Caco-2 (cell line): ENCODE results near the gene RUNX2. TPM values are rescaled to one million over a fixed set of nuclear protein-coding genes. Genes with fewer than 3 reads are reported as not detected.

Source experiments
- BruUV-seq: library from RNA; stranded (reverse); fragments of 400-500 nt; replicated peaks from 2 replicates; lab custom pipeline; 2021; lab: Mats Ljungman, UMichigan
- CTCF ChIA-PET: fragments of 300-600 bp; sonication (Branson Sonifier 250); formaldehyde crosslinking; loops from one replicate; lab custom pipeline; 2022; ENCODE audit warnings: antibody characterized with exemption; lab: Charles Lee
- POLR2A ChIA-PET: fragments of 300-600 bp; sonication (Branson Sonifier 250); formaldehyde crosslinking; loops from one replicate; lab custom pipeline; 2022; ENCODE audit warnings: antibody characterized with exemption; lab: Charles Lee
- DNase-seq, 2 experiments: peaks; one replicate each; pipeline versions ENCODE4 v3.0.0 to v3.0.0-alpha.2; 2020 to 2022
- H3K27me3 ChIP-seq: replicated peaks from 2 replicates; pipeline ENCODE4 v1.6.0; 2011; ENCODE audit warnings: low read length; ENCODE audit not compliant: control insufficient read depth, insufficient read depth
- H3K36me3 ChIP-seq: 2 replicates; pipeline ENCODE4 v1.5.1; 2011; ENCODE audit warnings: low read length; ENCODE audit not compliant: control insufficient read depth, insufficient read depth
- H3K4me1 ChIP-seq: fragments of 250-450 bp; sonication (Bioruptor Pico); 2 replicates; pipeline ENCODE4 v1.5.1; 2020; ENCODE audit warnings: mild to moderate bottlenecking
- H3K4me3 ChIP-seq: 2 replicates; pipeline ENCODE4 v1.5.1; 2011; ENCODE audit warnings: low read depth, mild to moderate bottlenecking, control low read depth, low read length
- H3K9me3 ChIP-seq: fragments of 250-450 bp; sonication (Bioruptor Pico); 2 replicates; pipeline ENCODE4 v1.5.1; 2020; ENCODE audit warnings: mild to moderate bottlenecking, moderate library complexity
- H3K27ac Mint-ChIP-seq: one replicate; pipeline ENCODE4 v1.8.0; 2022; ENCODE audit warnings: mixed read lengths; ENCODE audit not compliant: unreplicated experiment
- H3K27me3 Mint-ChIP-seq: one replicate; pipeline ENCODE4 v1.8.0; 2022; ENCODE audit warnings: mixed read lengths; ENCODE audit not compliant: insufficient read depth, unreplicated experiment
- H3K36me3 Mint-ChIP-seq: one replicate; pipeline ENCODE4 v1.8.0; 2022; ENCODE audit warnings: mild to moderate bottlenecking, mixed read lengths; ENCODE audit not compliant: insufficient read depth, unreplicated experiment
- H3K4me1 Mint-ChIP-seq: one replicate; pipeline ENCODE4 v1.8.0; 2022; ENCODE audit warnings: low read depth, mixed read lengths; ENCODE audit not compliant: unreplicated experiment
- H3K4me3 Mint-ChIP-seq: one replicate; pipeline ENCODE4 v1.8.0; 2022; ENCODE audit warnings: mild to moderate bottlenecking, moderate library complexity, mixed read lengths; ENCODE audit not compliant: unreplicated experiment
- H3K9me3 Mint-ChIP-seq: one replicate; pipeline ENCODE4 v1.8.0; 2022; ENCODE audit warnings: mixed read lengths; ENCODE audit not compliant: unreplicated experiment
- CTCF ChIP-seq, 2 experiments: fragments of 200-600 bp in 1 of 2; IDR thresholded peaks; 1 replicate in 1 of 2; 2 replicates in 1 of 2; pipeline versions ENCODE4 v1.5.1 to v1.8.0; 2011 to 2022; ENCODE audit warnings: antibody characterized with exemption in 1 of 2, control low read depth in 1 of 2, inconsistent platforms in 1 of 2, low read depth in 1 of 2, low read length in 1 of 2, mild to moderate bottlenecking in 1 of 2, moderate library complexity in 1 of 2; ENCODE audit not compliant: insufficient read depth in 1 of 2, severe bottlenecking in 1 of 2, unreplicated experiment in 1 of 2
- intact Hi-C: fragments of 100-400 bp; cut with micrococcal nuclease; formaldehyde crosslinking; loops from one replicate; pipeline ENCODE4 v1.10.0; 2022; ENCODE audit not compliant: unreplicated experiment
- total RNA-seq: library from RNA; stranded (reverse); gene quantifications from 2 replicates; pipeline ENCODE4 v1.2.3, GENCODE V29; 2022

RUNX2 gene
- total RNA-seq, 1 experiment from 2014 or later: not detected

GRCh38 chr6:45566882-45567281, 238.8 kb downstream of the RUNX2 start:
- no TSS peak for BruUV-seq
- no peaks in the 10 kb centered on the region for H3K9me3 ChIP-seq
- H3K4me3 ChIP-seq: no peak overlapping the region
- TF ChIP-seq CTCF (IDR thresholded peaks at IDR 0.05; ENCODE audit: insufficient read depth in 1 of 2, low read depth in 1 of 2, low read length in 1 of 2, severe bottlenecking in 1 of 2, unreplicated experiment in 1 of 2): no peak
- Mint-ChIP-seq H3K4me1 (peaks cover 26% of the 10 kb centered on the region), H3K27ac (peak overlapping the region; percentile 77), H3K4me3 (peak overlapping the region; percentile 17), H3K9me3 (peaks cover 16% of the 10 kb centered on the region), H3K36me3 (no peaks in the 10 kb centered on the region), H3K27me3 (no peaks in the 10 kb centered on the region)
- H3K27me3 ChIP-seq: no peaks in the 10 kb centered on the region
- DNase-seq: peak; percentile 69 to 77
- intact Hi-C loops: no loop called here
- CTCF ChIA-PET: no interaction called here
- H3K36me3 ChIP-seq: no peaks in the 10 kb centered on the region
- H3K4me1 ChIP-seq: peaks cover 22% of the 10 kb centered on the region
- POLR2A ChIA-PET: interaction anchor here (0.6 kb wide), 1 partner anchor 121 kb away, joined by 3 read pairs; no protein-coding TSS in a partner anchor

DNA sequence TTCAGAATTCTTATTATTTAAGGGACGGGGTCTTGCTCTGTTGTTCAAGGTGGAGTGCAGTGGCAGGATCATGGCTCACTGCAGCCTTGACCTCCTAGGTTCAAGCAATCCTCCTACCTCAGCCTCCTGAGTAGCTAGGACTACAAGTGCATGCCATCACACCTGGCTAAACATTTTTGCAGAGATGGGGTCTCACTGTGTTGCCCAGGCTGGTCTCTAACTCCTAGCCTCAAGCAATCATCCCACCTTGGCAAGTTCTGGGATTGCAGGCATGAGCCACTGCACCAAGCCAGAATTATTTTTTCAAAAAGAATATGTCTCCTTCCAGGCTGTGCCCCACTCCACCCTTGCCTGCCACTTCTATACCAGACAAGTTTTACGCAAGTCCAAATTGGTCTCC, 239.7 kb downstream of the RUNX2 start:
- intact Hi-C loops: no loop called here
- CTCF ChIA-PET: no interaction called here

GRCh38 chr6:45568626-45569025, 240.5 kb downstream of the RUNX2 start:
- no TSS peak for BruUV-seq
- H3K27me3 Mint-ChIP-seq: no peaks in the 10 kb centered on the region
- intact Hi-C loops: no loop called here
- no peaks in the 10 kb centered on the region for H3K9me3 ChIP-seq
- CTCF ChIA-PET: no interaction called here
- peaks cover 22% of the 10 kb centered on the region for H3K4me1 ChIP-seq
- H3K4me1 Mint-ChIP-seq: peaks cover 26% of the 10 kb centered on the region
- no peak overlapping the region for H3K4me3 ChIP-seq
- POLR2A ChIA-PET: no interaction called here
- no peak for DNase-seq
- H3K36me3 ChIP-seq: no peaks in the 10 kb centered on the region
- TF ChIP-seq CTCF (IDR thresholded peaks at IDR 0.05; ENCODE audit: insufficient read depth in 1 of 2, low read depth in 1 of 2, low read length in 1 of 2, severe bottlenecking in 1 of 2, unreplicated experiment in 1 of 2): no peak
- no peaks in the 10 kb centered on the region for H3K36me3 Mint-ChIP-seq
- no peak overlapping the region for H3K27ac Mint-ChIP-seq
- peaks cover 16% of the 10 kb centered on the region for H3K9me3 Mint-ChIP-seq
- H3K4me3 Mint-ChIP-seq: no peak overlapping the region
- H3K27me3 ChIP-seq: no peaks in the 10 kb centered on the region

More for the DNA sequence above, 239.7 kb downstream of the RUNX2 start:
- H3K4me1 ChIP-seq: peaks cover 22% of the 10 kb centered on the region
- H3K27me3 ChIP-seq: no peaks in the 10 kb centered on the region
- Mint-ChIP-seq H3K4me3 (no peak overlapping the region), H3K27me3 (no peaks in the 10 kb centered on the region), H3K4me1 (peaks cover 26% of the 10 kb centered on the region), H3K9me3 (peaks cover 16% of the 10 kb centered on the region), H3K36me3 (no peaks in the 10 kb centered on the region), H3K27ac (no peak overlapping the region)
- POLR2A ChIA-PET: no interaction called here
- no peaks in the 10 kb centered on the region for H3K9me3 ChIP-seq
- BruUV-seq: no TSS peak
- no peak for DNase-seq
- H3K36me3 ChIP-seq: no peaks in the 10 kb centered on the region
- no peak for TF ChIP-seq CTCF (IDR thresholded peaks at IDR 0.05; ENCODE audit: insufficient read depth in 1 of 2, low read depth in 1 of 2, low read length in 1 of 2, severe bottlenecking in 1 of 2, unreplicated experiment in 1 of 2)
- no peak overlapping the region for H3K4me3 ChIP-seq
